Measurements from ENCODE around the gene TWSG1.

Gene TWSG1

GRCh38 chr18:9334329-9334972, at the start of gene TWSG1:
TWSG1 (plus strand) TSS chr18:9334773; CDS start chr18:9337230, 2,457 bp downstream.
- peak; percentile 96 for DNase-seq

- no peak for DNase-seq
These were observed 49.0 kb upstream of the TWSG1 start for GRCh38 chr18:9285604-9286003.

- DNase-seq = no peak
These were observed 47.5 kb upstream of the TWSG1 start for GRCh38 chr18:9287036-9287435.

GRCh38 chr18:9289698-9290097, 44.9 kb upstream of the TWSG1 start:
- DNase-seq = no peak

- DNase-seq = no peak
These were observed 44.4 kb upstream of the TWSG1 start for GRCh38 chr18:9290156-9290555.

- no peak for DNase-seq
These were observed 42.5 kb upstream of the TWSG1 start for GRCh38 chr18:9292047-9292446.

GRCh38 chr18:9293948-9294347, 40.6 kb upstream of the TWSG1 start:
- no peak for DNase-seq

- no peak for DNase-seq
These were observed 38.2 kb upstream of the TWSG1 start for GRCh38 chr18:9296233-9297006.

- DNase-seq = no peak
These were observed 37.6 kb upstream of the TWSG1 start for GRCh38 chr18:9297007-9297393.

- no peak for DNase-seq
These were observed 30.0 kb upstream of the TWSG1 start for GRCh38 chr18:9304388-9305070.

- DNase-seq = no peak
These were observed 15.2 kb upstream of the TWSG1 start for GRCh38 chr18:9319333-9319732.

GRCh38 chr18:9321017-9321452, 13.5 kb upstream of the TWSG1 start:
- DNase-seq = no peak

- no peak for DNase-seq
These were observed 12.8 kb upstream of the TWSG1 start for GRCh38 chr18:9321736-9322135.

GRCh38 chr18:9322744-9323143, 11.8 kb upstream of the TWSG1 start:
- no peak for DNase-seq

GRCh38 chr18:9323750-9324445, 10.7 kb upstream of the TWSG1 start:
- no peak for DNase-seq

- DNase-seq = no peak
These were observed 8.9 kb upstream of the TWSG1 start for GRCh38 chr18:9325716-9326115.

- no peak for DNase-seq
These were observed 5.8 kb upstream of the TWSG1 start for GRCh38 chr18:9328776-9329175.

- no peak for DNase-seq
These were observed 5.1 kb upstream of the TWSG1 start for GRCh38 chr18:9329471-9329870.

- no peak for DNase-seq
These were observed 4.2 kb upstream of the TWSG1 start for GRCh38 chr18:9330419-9330818.

- no peak for DNase-seq
These were observed 888 bp upstream of the TWSG1 start for GRCh38 chr18:9333441-9334328.

- peak; percentile 33 for DNase-seq
These were observed 562 bp downstream of the TWSG1 start for GRCh38 chr18:9334973-9335696.

GRCh38 chr18:9335697-9336045, 1.1 kb downstream of the TWSG1 start:
- no peak for DNase-seq

Data from CD4-positive, alpha-beta T cell treated with Interleukin-12 subunit alpha and Interleukin-12 subunit beta, for 1 hour (primary cell).